Measurements from ENCODE around the gene KIF20B. TPM values are rescaled to one million over a fixed set of nuclear protein-coding genes. Genes with fewer than 3 reads are reported as not detected.

KIF20B gene
- total and polyA plus RNA-seq, 2 of the 8 experiments (the other 6 are each of a cell fraction or from before 2014, with no cell fraction given) = 4.5 to 72.0 TPM

DNA sequence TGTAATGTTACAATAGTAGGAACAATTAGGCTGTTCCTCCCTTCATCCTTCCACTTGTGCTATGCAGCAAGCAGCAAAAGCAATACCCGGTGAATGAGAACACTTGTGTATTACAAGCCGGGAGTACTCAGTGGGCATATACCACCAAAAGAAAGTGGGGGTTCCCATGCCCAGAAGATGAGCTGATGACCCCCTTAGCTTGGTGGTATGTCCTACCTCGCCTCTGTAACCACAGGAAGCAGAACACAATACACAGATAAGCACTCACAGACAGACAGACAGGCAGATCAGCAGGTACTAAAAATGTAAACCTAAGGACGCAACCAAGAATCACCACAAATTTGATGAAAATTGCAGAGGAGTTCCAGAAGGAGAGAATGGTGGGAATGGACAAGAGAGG is 15.5 kb upstream of the KIF20B start (continued):
- TF ChIP-seq SIX5 (IDR thresholded peaks at IDR 0.05; ENCODE audit: low read depth, low read length) (no peak), RXRA (IDR thresholded peaks at IDR 0.05; ENCODE audit: insufficient read depth, low read depth, low read length) (no peak), NRF1 (IDR thresholded peaks at IDR 0.05; ENCODE audit: low read depth, low read length) (no peak), TAF1 (IDR thresholded peaks at IDR 0.05; ENCODE audit: low read depth, low read length) (no peak), RFX5 (IDR thresholded peaks at IDR 0.05; ENCODE audit: borderline replicate concordance, low read depth, low read length) (no peak), SP2 (IDR thresholded peaks at IDR 0.05; ENCODE audit: low read length) (no peak), BCL11A (IDR thresholded peaks at IDR 0.05; ENCODE audit: low read depth in 2 of 2, low read length in 2 of 2) (no peak)
